ENCODE results near the gene SUMO3. TPM values are rescaled to one million over a fixed set of nuclear protein-coding genes. Genes with fewer than 3 reads are reported as not detected.

The SUMO3 gene
- total and polyA plus RNA-seq, 2 of the 13 experiments (the other 11 are each of a cell fraction or from before 2014, with no cell fraction given), result 51.4 to 92.4 TPM

DNA sequence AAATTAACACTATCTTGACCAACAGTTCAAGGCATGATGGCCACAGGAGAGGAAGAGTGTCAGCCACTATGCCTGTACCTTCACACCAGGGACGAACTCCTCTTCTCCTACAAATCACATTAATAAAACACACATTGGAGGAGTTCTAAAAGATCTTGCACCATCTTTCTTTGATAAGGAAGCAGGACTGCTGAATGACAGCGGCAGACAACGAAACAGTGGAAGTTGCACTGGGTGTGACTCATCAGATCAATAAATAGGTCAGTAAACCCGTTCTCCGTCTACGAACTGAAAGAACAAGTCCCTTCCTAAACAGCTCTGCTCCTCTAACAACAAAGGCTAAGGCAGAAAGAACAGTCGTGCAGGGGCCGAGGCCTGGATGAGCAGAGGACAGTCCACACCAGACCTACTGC lies 39.4 kb downstream of the SUMO3 start (continued):
- TF ChIP-seq ZKSCAN5 (CRISPR knock-in tag; IDR thresholded peaks at IDR 0.05), result no peak
- no peak for TF ChIP-seq PRPF4 (IDR thresholded peaks at IDR 0.05; ENCODE audit: low read depth, low read length, poor library complexity, severe bottlenecking)
- TF ChIP-seq ZNF24 (IDR thresholded peaks at IDR 0.05), result no peak
- TF ChIP-seq ZNF614 (CRISPR knock-in tag; IDR thresholded peaks at IDR 0.05; ENCODE audit: borderline replicate concordance), result peak; percentile 66; the same call in 1 of the 2 replicates
- TF ChIP-seq, protein P1, sequence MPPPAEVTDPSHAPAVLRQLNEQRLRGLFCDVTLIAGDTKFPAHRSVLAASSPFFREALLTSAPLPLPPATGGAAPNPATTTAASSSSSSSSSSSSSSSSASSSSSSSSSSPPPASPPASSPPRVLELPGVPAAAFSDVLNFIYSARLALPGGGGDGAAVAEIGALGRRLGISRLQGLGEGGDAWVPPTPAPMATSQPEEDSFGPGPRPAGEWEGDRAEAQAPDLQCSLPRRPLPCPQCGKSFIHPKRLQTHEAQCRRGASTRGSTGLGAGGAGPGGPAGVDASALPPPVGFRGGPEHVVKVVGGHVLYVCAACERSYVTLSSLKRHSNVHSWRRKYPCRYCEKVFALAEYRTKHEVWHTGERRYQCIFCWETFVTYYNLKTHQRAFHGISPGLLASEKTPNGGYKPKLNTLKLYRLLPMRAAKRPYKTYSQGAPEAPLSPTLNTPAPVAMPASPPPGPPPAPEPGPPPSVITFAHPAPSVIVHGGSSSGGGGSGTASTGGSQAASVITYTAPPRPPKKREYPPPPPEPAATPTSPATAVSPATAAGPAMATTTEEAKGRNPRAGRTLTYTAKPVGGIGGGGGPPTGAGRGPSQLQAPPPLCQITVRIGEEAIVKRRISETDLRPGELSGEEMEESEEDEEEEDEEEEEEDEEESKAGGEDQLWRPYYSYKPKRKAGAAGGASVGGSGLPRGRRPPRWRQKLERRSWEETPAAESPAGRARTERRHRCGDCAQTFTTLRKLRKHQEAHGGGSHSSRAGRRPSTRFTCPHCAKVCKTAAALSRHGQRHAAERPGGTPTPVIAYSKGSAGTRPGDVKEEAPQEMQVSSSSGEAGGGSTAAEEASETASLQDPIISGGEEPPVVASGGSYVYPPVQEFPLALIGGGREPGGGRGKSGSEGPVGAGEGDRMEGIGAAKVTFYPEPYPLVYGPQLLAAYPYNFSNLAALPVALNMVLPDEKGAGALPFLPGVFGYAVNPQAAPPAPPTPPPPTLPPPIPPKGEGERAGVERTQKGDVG (CRISPR knock-in tag; IDR thresholded peaks at IDR 0.05; ENCODE audit: borderline replicate concordance), result no peak
- TF ChIP-seq SKI (IDR thresholded peaks at IDR 0.05; ENCODE audit: partially characterized antibody), result peak; percentile 41
- peak; percentile 93 for TF ChIP-seq ONECUT2 (CRISPR knock-in tag; IDR thresholded peaks at IDR 0.05)
- no peak for TF ChIP-seq SP1 (IDR thresholded peaks at IDR 0.05)
- TF ChIP-seq SP1 (CRISPR knock-in tag; IDR thresholded peaks at IDR 0.05), result 0 out of 2 replicates have a peak, but pooled peaks have one; percentile 11
- TF ChIP-seq, protein P2, sequence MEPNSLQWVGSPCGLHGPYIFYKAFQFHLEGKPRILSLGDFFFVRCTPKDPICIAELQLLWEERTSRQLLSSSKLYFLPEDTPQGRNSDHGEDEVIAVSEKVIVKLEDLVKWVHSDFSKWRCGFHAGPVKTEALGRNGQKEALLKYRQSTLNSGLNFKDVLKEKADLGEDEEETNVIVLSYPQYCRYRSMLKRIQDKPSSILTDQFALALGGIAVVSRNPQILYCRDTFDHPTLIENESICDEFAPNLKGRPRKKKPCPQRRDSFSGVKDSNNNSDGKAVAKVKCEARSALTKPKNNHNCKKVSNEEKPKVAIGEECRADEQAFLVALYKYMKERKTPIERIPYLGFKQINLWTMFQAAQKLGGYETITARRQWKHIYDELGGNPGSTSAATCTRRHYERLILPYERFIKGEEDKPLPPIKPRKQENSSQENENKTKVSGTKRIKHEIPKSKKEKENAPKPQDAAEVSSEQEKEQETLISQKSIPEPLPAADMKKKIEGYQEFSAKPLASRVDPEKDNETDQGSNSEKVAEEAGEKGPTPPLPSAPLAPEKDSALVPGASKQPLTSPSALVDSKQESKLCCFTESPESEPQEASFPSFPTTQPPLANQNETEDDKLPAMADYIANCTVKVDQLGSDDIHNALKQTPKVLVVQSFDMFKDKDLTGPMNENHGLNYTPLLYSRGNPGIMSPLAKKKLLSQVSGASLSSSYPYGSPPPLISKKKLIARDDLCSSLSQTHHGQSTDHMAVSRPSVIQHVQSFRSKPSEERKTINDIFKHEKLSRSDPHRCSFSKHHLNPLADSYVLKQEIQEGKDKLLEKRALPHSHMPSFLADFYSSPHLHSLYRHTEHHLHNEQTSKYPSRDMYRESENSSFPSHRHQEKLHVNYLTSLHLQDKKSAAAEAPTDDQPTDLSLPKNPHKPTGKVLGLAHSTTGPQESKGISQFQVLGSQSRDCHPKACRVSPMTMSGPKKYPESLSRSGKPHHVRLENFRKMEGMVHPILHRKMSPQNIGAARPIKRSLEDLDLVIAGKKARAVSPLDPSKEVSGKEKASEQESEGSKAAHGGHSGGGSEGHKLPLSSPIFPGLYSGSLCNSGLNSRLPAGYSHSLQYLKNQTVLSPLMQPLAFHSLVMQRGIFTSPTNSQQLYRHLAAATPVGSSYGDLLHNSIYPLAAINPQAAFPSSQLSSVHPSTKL (CRISPR knock-in tag; IDR thresholded peaks at IDR 0.05), result peak; percentile 68
- TF ChIP-seq, protein P3, sequence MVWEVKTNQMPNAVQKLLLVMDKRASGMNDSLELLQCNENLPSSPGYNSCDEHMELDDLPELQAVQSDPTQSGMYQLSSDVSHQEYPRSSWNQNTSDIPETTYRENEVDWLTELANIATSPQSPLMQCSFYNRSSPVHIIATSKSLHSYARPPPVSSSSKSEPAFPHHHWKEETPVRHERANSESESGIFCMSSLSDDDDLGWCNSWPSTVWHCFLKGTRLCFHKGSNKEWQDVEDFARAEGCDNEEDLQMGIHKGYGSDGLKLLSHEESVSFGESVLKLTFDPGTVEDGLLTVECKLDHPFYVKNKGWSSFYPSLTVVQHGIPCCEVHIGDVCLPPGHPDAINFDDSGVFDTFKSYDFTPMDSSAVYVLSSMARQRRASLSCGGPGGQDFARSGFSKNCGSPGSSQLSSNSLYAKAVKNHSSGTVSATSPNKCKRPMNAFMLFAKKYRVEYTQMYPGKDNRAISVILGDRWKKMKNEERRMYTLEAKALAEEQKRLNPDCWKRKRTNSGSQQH (CRISPR knock-in tag; IDR thresholded peaks at IDR 0.05; ENCODE audit: low read depth), result no peak
- TF ChIP-seq, protein P4, sequence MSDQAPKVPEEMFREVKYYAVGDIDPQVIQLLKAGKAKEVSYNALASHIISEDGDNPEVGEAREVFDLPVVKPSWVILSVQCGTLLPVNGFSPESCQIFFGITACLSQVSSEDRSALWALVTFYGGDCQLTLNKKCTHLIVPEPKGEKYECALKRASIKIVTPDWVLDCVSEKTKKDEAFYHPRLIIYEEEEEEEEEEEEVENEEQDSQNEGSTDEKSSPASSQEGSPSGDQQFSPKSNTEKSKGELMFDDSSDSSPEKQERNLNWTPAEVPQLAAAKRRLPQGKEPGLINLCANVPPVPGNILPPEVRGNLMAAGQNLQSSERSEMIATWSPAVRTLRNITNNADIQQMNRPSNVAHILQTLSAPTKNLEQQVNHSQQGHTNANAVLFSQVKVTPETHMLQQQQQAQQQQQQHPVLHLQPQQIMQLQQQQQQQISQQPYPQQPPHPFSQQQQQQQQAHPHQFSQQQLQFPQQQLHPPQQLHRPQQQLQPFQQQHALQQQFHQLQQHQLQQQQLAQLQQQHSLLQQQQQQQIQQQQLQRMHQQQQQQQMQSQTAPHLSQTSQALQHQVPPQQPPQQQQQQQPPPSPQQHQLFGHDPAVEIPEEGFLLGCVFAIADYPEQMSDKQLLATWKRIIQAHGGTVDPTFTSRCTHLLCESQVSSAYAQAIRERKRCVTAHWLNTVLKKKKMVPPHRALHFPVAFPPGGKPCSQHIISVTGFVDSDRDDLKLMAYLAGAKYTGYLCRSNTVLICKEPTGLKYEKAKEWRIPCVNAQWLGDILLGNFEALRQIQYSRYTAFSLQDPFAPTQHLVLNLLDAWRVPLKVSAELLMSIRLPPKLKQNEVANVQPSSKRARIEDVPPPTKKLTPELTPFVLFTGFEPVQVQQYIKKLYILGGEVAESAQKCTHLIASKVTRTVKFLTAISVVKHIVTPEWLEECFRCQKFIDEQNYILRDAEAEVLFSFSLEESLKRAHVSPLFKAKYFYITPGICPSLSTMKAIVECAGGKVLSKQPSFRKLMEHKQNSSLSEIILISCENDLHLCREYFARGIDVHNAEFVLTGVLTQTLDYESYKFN (CRISPR knock-in tag; conservative IDR thresholded peaks at IDR 0.05), result peak; percentile 58
- TF ChIP-seq ZNF468 (CRISPR knock-in tag; IDR thresholded peaks at IDR 0.05), result no peak
- 0 out of 2 replicates have a peak, but pooled peaks have one; percentile 31 for TF ChIP-seq KMT2A (CRISPR knock-in tag; IDR thresholded peaks at IDR 0.05)
- TF ChIP-seq, protein P5, sequence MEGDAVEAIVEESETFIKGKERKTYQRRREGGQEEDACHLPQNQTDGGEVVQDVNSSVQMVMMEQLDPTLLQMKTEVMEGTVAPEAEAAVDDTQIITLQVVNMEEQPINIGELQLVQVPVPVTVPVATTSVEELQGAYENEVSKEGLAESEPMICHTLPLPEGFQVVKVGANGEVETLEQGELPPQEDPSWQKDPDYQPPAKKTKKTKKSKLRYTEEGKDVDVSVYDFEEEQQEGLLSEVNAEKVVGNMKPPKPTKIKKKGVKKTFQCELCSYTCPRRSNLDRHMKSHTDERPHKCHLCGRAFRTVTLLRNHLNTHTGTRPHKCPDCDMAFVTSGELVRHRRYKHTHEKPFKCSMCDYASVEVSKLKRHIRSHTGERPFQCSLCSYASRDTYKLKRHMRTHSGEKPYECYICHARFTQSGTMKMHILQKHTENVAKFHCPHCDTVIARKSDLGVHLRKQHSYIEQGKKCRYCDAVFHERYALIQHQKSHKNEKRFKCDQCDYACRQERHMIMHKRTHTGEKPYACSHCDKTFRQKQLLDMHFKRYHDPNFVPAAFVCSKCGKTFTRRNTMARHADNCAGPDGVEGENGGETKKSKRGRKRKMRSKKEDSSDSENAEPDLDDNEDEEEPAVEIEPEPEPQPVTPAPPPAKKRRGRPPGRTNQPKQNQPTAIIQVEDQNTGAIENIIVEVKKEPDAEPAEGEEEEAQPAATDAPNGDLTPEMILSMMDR (CRISPR knock-in tag; IDR thresholded peaks at IDR 0.05), result 0 out of 2 replicates have a peak, but pooled peaks have one; percentile 5
